Lower lobe of right lung (tissue), 2 donors: ENCODE data around the gene HMGXB4. TPM values are rescaled to one million over a fixed set of nuclear protein-coding genes. Genes with fewer than 3 reads are reported as not detected.

Experiments used
- ATAC-seq, 2 donors: fragments of 200-7000 bp; cut with Tn5 transposase; one replicate each; pipeline ENCODE4 v1.9.1; 2020 to 2022; ENCODE audit warnings: mild to moderate bottlenecking in 2 of 2, moderate library complexity in 2 of 2
- DNase-seq: peaks from one replicate; pipeline ENCODE4 v3.0.0-alpha.2; 2020
- H3K27ac ChIP-seq: fragments of 200-600 bp; one replicate; pipeline ENCODE4 v1.8.0; 2022
- H3K27me3 ChIP-seq: fragments of 200-600 bp; one replicate; pipeline ENCODE4 v1.8.0; 2022; ENCODE audit warnings: low read depth
- H3K36me3 ChIP-seq: fragments of 200-600 bp; one replicate; pipeline ENCODE4 v1.8.0; 2022; ENCODE audit warnings: mild to moderate bottlenecking
- H3K4me1 ChIP-seq: fragments of 200-600 bp; one replicate; pipeline ENCODE4 v1.8.0; 2022
- H3K4me3 ChIP-seq: fragments of 200-600 bp; one replicate; pipeline ENCODE4 v1.8.0; 2022; ENCODE audit warnings: mild to moderate bottlenecking
- H3K9me3 ChIP-seq: fragments of 200-600 bp; one replicate; pipeline ENCODE4 v1.8.0; 2022
- intact Hi-C: fragments of 100-400 bp; cut with DNase I; formaldehyde crosslinking; loops from one replicate; pipeline ENCODE4 v1.11.0; 2022
- total RNA-seq: library from RNA; stranded (reverse); fragmentation: NEBNext Ultra II Directional; extraction: Animal tissue kit (Norgen Biotek cat#: 25700); gene quantifications from one replicate; pipeline ENCODE4 v1.2.1, GENCODE V29; 2021
- TF ChIP-seq, protein P1 (sequence below): fragments of 200-600 bp; IDR thresholded peaks from one replicate; pipeline ENCODE4 v1.8.0; 2022; ENCODE audit warnings: antibody characterized with exemption, mild to moderate bottlenecking
- donor health status: DM: no; HTN: yes; CAD: no; lungs with severe emphysema.

Gene HMGXB4
- total RNA-seq, 1 donor from 2014 or later, result 15.6 TPM

DNA sequence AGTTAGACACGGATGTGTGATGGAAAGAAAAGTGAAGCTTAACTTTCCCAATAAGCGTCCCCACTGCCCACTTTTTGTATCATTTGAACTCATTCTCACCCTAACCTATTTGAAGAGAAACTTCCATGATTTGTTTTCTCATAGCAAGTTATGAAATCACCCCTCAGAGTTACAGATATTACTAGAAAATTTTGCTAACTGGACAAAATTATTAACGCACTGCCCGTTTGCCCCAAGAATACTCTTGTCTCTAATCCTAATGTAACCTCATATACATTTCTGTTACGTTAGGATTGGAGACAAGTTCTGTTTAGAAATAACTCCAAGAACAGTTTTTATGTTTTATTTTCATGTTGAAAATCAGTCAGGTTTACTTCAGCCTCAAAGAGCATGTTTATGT lies 67.9 kb downstream of the HMGXB4 start:
- intact Hi-C loops, result no loop called here
- Histone ChIP-seq H3K9me3 (no peaks in the 10 kb centered on the region), H3K36me3 (peaks cover 95% of the 10 kb centered on the region), H3K27ac (no peak overlapping the region), H3K27me3 (no peaks in the 10 kb centered on the region), H3K4me1 (peaks cover 26% of the 10 kb centered on the region), H3K4me3 (no peak overlapping the region)
- no peak for DNase-seq
- TF ChIP-seq, protein P1, sequence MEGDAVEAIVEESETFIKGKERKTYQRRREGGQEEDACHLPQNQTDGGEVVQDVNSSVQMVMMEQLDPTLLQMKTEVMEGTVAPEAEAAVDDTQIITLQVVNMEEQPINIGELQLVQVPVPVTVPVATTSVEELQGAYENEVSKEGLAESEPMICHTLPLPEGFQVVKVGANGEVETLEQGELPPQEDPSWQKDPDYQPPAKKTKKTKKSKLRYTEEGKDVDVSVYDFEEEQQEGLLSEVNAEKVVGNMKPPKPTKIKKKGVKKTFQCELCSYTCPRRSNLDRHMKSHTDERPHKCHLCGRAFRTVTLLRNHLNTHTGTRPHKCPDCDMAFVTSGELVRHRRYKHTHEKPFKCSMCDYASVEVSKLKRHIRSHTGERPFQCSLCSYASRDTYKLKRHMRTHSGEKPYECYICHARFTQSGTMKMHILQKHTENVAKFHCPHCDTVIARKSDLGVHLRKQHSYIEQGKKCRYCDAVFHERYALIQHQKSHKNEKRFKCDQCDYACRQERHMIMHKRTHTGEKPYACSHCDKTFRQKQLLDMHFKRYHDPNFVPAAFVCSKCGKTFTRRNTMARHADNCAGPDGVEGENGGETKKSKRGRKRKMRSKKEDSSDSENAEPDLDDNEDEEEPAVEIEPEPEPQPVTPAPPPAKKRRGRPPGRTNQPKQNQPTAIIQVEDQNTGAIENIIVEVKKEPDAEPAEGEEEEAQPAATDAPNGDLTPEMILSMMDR, result no peak
- ATAC-seq, result no peak

DNA sequence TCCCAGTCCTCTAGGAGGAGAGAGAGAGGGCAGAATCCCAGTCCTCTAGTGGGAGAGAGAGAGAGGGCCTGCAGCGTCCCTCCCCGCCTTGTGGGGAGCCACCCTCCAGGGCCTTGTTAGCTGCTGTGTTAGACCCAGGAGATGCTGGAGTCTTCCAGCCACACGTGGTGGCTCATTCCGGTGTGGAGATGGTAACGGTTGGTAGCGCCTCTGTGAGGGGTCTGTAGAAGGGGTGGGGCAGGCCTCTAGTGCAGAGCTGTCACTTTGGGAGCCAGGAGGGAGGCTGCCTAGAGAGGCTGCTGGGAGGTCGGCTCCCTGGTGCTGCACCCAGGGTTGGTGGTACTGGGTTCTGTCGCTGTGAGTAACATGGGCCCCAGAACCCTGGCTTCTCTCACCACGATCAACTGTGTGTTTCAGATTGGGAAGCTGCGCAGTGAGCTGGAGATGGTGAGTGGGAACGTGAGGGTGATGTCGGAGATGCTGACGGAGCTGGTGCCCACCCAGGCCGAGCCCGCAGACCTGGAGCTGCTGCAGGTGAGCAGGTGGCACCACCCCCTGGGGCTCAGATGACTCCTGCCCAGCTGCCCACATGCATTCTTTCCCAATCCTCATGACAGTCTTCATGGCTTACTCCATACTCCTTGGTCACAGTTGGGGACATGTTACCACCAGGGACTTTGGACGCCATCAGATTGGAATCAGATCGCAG lies 69.7 kb downstream of the HMGXB4 start:
- Histone ChIP-seq H3K4me1 (peaks cover 36% of the 10 kb centered on the region), H3K9me3 (no peaks in the 10 kb centered on the region), H3K36me3 (peaks cover 94% of the 10 kb centered on the region), H3K27ac (no peak overlapping the region), H3K27me3 (no peaks in the 10 kb centered on the region), H3K4me3 (no peak overlapping the region)
- intact Hi-C loops, result no loop called here
- TF ChIP-seq, protein P1, result no peak
- DNase-seq, result no peak
- no peak for ATAC-seq

DNA sequence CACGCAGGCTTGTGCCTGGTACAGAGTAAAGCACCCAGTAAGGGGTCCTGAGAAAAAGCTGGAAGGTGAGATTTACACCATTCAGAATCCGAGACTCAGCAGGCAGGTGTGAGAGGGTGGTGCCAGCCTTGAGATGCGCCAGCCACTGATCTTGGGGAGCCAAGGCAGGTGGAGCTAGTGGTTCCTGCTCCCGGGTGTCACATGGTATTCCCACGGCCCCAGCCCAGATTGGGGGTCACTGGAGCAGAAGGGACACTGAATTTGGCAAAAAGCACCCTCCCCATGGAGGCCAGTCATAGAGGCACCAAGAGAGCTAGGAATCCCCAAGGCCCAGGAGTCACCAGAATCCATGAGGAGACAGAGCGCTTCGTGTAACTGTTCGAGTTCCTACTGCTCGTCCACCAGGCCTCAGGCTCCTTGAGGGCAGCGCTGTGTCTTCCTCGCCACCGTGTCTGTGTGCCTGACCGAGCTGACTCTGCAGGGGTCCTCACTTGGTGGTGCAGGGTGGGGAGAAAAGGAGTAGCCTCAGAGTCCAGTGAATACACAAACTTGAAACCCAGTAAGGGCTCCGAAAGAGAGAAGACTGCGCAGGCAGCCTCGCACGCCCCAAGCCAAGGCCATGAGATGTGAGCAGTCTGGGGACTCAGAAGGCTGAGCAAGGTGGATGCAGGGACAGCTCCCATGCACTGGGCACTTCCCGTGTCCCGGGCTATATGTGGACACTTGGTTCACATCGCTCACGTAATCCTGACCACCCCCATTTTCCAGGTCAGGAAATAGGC lies 70.6 kb downstream of the HMGXB4 start:
- H3K36me3 ChIP-seq, result peaks cover 94% of the 10 kb centered on the region
- peak in 1 of 2 donors; percentile 5 for ATAC-seq
- peak overlapping the region; percentile 46 for H3K27ac ChIP-seq
- TF ChIP-seq, protein P1, result no peak
- H3K9me3 ChIP-seq, result no peaks in the 10 kb centered on the region
- H3K27me3 ChIP-seq, result no peaks in the 10 kb centered on the region
- no peak overlapping the region for H3K4me3 ChIP-seq
- DNase-seq, result no peak
- intact Hi-C loops, result no loop called here
- H3K4me1 ChIP-seq, result peaks cover 36% of the 10 kb centered on the region

DNA sequence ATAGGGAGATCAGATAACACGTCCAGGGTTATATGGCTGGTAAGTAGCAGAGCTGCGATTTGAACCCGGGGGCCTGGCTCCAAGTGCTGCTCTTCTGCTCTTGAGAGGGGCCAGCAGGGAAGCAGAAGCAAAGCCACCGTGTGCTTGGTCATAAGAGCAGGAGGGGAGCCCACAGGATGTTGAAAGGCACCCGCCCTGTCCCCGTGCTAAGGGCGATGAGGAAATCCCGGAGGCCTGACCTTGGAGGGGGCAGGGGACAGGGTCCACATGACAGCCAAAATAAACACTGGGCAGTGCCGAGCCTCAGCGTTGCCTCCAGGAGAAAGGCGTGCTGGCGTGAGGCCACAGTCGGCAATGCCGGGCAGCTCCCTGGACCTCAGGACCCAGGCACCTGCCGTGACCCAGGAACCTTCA lies 71.2 kb downstream of the HMGXB4 start:
- Histone ChIP-seq H3K4me1 (peaks cover 36% of the 10 kb centered on the region), H3K36me3 (peaks cover 94% of the 10 kb centered on the region), H3K9me3 (no peaks in the 10 kb centered on the region), H3K4me3 (no peak overlapping the region), H3K27ac (peak overlapping the region; percentile 46), H3K27me3 (no peaks in the 10 kb centered on the region)
- TF ChIP-seq, protein P1, result no peak
- ATAC-seq (peak; percentile 65 to 76), DNase-seq (peak; percentile 78)
- intact Hi-C loops, result no loop called here

DNA sequence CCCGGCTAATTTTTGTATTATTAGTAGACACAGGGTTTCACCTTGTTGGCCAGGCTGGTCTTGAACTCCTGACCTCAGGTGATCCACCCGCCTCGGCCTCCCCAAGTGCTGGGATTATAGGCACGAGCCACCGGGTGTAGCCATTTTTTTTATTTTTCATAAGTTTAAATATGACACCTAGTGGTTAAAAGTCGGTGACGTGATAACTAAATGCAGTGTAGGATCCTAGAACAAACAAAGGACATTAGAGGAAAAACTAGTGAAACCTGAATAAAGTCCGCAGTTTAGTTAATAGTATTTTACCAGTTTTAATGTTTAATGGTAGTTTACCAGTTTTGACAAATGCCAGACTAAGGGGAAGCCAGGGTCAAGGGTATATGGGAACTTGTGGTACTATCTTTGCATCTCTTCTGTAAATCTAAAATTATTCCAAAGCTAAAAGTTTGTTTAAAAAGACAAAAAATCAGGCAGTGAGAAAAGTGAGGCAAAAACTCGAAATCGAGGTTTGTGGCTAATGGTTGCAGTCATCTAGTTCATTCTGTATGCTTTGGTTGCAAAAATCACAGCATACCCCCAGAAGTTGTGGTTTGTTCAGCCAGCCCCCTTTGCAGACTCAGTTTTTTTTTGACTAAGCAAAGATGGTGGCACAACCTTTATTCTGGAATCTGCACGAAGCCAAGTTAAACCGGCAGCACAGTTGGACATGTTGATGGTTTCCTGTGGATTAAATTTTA lies 72.0 kb downstream of the HMGXB4 start:
- TF ChIP-seq, protein P1, result no peak
- intact Hi-C loops, result no loop called here
- DNase-seq, result no peak
- Histone ChIP-seq H3K27ac (peak overlapping the region; percentile 79), H3K36me3 (peaks cover 94% of the 10 kb centered on the region), H3K9me3 (no peaks in the 10 kb centered on the region), H3K4me3 (no peak overlapping the region), H3K4me1 (peaks cover 36% of the 10 kb centered on the region), H3K27me3 (no peaks in the 10 kb centered on the region)
- ATAC-seq, result no peak
